ENCODE results near the gene RNF144B.
"Not testable (repeated sequence)": the region's sequence is repeated elsewhere in the genome, so short reads cannot be mapped to it uniquely, and the experiment has no call there.

RNF144B gene

GRCh38 chr6:18447552-18447951 lies 60.4 kb downstream of the RNF144B start:
- no peak for DNase-seq

DNA sequence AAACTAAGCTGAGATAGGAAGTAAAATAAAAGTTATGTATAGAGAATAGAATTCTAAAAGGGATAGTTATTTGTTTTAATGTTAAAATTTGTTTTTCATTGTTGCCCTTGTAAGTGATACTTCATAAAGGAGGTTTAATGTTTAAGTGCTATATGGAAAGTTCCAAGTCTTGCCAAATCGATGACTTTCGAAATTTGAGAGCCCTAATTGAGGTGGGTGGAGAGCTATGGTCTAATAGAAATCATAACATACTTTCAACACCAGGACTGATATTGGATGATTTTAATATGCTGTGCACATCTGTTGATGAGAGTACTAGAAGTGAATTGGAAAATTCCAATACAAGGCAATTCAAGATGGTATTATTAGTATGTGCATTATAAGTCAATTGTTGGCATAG lies 64.6 kb downstream of the RNF144B start:
- no peak for DNase-seq

DNA sequence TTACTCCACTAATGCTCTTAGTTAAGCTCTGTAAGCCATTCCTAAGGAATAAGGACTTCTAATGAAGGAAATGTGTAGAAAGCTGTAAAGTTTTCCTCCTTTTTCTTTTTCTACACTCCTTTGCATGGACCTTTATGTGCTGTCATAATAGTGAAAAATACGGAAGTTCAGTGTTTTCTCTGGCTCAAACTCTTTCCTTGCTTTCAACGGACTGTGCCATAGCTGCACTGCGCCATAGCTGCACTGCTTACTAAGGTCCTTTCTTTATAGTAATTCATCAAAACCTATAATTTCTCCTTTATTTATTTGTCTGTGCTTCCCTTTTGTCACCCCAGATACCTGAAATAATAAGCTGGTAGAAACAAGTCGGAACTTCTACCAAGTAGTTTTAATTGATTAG lies 67.3 kb downstream of the RNF144B start:
- no peak for DNase-seq

GRCh38 chr6:18457065-18457737 lies 70.1 kb downstream of the RNF144B start:
- no peak for DNase-seq

GRCh38 chr6:18458086-18458485 lies 70.9 kb downstream of the RNF144B start:
- not testable (repeated sequence) for DNase-seq

GRCh38 chr6:18463429-18463828 lies 76.3 kb downstream of the RNF144B start:
- DNase-seq = no peak

- peak; percentile 2 for DNase-seq
These were observed 77.0 kb downstream of the RNF144B start for GRCh38 chr6:18464176-18464575.

- no peak for DNase-seq
These were observed 78.4 kb downstream of the RNF144B start for GRCh38 chr6:18465410-18466154.

GRCh38 chr6:18467741-18468502 lies 80.8 kb downstream of the RNF144B start:
- DNase-seq = no peak

DNA sequence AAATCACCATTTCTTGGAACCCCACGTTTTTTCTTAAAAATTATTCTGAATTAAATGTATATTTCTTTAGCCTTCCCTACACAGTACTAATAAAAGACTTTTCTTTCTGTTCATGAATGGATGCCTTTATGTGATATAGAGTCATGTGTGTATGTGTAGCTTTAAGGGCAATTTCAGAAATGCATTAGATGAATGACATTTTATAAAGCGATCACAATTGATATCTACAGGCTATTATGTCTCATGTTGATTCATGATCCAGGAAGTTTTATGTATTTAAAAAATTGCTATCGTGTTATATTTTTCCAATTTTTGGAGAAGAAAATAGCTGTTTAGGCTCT lies 81.3 kb downstream of the RNF144B start:
- no peak for DNase-seq

DNA sequence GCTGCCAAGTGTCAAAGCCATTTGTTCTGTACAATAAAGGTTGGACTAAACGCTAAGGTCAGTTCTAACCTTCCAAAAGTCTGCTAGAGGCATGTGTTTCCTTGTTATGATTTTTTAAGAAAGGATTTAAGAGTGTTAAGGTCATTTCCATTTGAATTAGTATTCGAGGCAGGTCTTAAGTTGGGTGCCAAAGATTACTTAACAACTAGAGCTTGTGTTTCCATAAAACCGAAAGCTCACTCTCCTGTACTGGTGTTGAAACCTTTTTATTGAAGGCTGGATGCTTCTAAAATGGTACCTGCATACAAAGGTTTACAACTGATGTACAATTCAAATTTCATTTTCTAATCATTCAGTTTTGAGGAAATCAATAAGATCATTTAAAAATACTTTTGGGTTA lies 82.4 kb downstream of the RNF144B start:
- no peak for DNase-seq

DNA sequence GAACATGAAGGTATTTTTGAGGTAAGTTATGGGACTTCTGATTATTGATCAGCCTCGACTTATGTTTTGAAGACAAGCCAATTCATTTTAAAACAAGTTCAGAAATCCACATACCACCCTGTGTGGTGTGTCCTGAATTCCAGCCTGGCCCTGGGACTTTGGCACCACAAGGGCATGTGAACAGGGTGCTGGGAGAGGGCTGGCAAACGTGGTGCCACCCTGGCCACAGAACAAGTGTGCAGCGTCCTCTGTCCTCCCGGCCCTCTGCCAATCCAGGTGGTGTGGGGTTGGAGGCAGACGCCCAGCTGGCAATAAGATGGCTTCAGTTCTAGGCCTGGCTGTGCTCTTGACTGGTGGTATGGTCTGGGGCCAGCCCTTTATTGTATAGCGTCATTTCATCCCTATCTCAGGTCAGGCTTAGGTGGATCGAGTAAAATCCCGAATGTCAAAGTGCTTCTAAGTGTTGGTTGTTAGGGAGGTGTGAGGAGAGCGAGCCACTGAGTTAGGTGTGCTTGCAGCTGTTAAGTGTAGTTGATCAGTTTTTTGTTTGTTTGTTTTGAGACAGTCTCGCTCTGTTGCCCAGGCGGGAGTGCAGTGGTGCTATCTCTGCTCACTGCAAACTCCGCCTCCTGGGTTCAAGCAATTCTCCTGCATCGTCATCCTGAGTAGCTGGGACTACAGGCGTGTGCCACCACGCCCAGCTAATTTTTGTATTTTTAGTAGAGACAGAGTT lies 84.2 kb downstream of the RNF144B start:
- DNase-seq = no peak

DNA sequence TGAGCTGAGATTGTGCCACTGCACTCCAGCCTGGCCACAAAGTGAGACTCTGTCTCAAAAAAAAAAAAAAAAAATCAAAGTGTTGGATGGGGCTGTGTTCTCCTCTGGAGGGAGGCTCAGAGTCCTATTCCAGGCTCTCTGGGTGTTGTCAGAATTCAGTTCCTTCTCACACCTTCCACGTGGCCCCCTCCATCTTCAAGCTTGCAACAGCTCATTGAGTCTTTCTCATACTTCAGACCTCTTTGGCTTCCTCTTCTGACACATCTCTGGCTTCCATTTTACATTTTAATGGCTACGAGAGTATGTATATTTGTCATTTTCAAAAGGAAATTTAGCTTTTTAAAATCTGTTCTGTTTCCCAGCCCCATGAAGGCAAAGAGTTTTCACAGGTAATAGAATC lies 85.8 kb downstream of the RNF144B start:
- no peak for DNase-seq

DNA sequence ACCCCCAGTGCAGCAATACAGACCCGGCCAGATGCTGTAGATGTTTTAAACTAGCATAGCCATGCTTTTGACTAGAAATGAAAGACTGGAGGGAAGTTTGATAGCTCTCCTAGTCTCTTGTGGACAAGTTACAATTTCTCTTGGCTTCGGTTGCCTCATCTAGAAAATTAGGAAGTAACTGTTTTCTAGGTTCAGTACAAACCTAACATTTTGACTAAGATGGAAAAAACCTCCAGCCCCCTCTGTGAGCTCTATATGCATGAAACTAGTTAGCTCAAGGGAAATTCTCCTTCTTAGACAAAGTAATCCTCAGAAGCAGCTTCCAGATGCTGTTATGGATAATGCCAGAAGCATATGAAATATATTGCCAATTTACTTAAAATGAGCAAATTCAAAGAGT lies 86.6 kb downstream of the RNF144B start:
- no peak for DNase-seq

DNA sequence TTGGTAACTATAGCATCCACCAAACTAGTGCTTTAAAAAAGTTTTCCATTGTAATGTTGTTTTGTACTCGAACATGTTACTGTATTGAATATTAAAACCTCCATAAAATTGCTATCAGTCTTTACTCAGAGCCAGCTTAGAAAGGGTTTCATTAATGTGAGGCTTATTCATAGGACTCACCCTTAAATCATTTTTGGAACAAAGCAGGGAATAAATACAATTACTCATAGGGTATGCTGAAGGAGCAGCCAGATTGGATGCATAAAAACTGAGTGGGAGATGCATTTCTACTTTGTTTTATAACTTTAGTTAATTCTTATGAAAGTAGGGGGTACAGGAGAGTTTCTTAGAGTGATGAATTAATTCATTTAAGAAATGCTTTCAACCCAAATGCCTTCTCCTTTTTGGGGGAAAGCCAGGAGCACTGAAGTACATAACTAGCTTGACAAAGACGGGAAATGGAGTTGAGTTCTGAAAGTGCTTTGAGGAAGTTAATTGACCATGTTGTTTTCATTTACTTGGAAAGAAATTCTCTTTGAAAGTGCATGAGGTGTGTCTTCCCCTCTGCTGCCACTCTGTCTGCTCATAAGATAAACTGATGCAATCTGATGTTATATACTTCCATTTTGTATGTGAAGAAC lies 90.3 kb downstream of the RNF144B start:
- DNase-seq = no peak

DNA sequence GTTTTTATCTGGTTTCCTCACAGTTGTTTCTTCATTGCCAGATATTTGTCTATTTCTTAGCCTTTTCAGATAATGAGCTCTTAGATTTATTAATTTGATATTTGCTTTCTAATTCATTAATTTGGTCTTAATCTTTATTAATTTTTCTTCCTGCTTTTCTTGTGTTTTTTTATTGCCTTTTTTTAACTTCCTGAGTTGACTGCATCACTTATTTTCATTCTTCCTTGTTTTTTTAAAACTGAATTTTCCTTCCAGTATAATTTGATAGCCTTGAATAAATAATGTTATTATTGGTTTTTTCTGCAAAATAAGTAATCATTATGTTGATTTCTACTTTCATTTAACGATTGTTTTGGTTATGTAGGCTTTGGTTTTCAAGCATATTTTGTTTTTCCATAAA lies 91.5 kb downstream of the RNF144B start:
- DNase-seq = no peak

- no peak for DNase-seq
These were observed 94.7 kb downstream of the RNF144B start for GRCh38 chr6:18481870-18482269.

DNA sequence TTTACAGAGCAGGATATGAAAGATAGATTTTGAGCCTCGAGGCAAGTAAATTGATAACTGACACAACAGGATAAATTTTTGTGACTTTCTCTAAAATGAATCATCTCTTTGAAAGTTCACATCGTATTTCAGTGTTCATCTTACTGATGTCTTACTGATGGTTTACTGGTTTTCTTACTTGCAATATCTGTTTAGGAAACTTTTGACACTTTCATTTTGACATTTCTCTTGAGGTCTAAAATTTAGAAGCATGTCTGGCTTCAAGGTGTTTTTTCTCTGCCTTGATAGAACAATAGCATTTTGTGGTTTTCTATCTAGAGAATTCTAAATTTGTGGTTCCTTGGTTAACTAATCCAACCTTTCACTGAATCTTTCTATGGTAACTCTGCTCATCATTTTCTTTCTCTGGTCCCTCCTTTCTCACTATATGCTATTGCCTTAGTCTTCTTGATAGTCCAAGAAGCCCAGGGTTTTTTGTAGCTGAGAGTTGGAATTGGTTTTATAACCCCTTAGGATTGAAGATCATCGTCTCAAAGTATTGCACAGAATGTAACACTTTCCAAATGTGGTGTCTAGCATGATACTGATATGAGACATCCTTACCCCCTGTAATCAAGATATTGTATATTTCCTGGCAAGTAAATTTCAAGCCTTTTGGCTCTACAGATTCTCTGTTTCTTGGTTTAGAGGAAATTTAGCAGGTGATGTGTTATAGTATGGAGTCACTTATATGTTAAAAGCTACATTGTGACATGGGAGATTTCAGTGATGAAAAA lies 98.7 kb downstream of the RNF144B start:
- DNase-seq = no peak

DNA sequence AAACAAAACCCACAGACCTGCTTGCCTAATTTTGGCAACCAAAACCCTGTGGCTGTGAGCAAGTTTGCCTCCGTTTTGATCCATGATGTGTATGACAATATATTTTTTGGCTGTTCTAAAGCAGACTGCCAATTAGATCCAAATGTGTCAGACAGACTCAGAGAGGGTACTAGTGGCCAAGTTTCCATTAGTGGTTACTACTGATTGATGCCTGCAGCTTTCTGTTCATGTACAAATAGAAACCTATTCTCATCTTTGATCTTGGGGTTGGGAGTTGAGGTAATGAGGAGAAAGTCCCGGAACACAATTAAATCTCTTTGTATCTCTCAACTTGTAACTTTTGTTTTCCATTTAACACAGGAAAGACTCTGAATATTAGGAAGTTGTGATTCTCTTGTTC lies 100.9 kb downstream of the RNF144B start:
- no peak for DNase-seq

GRCh38 chr6:18488526-18489270 lies 101.5 kb downstream of the RNF144B start:
- DNase-seq = no peak

GRCh38 chr6:18489335-18489734 lies 102.2 kb downstream of the RNF144B start:
- no peak for DNase-seq
